ACC112 (cell line): ENCODE measurements around the gene KIF2C.
A peak's percentile ranks its signal among the peaks of the same experiment; 100 is the strongest.
"Not testable (repeated sequence)": the region's sequence is repeated elsewhere in the genome, so short reads cannot be mapped to it uniquely, and the experiment has no call there.

Source experiments
- H2AFZ ChIP-seq: fragments of 200-600 bp; sonication (generic); one replicate; pipeline ENCODE4 v1.6.0; 2017; ENCODE audit warnings: antibody characterized with exemption, low read length; ENCODE audit not compliant: unreplicated experiment
- H3K27ac ChIP-seq: fragments of 200-600 bp; sonication (generic); 2 replicates; pipeline ENCODE4 v1.5.1; 2014; ENCODE audit warnings: low read depth, mild to moderate bottlenecking, antibody characterized with exemption, low read length, moderate library complexity
- H3K27me3 ChIP-seq: fragments of 200-600 bp; sonication (generic); 2 replicates; pipeline ENCODE4 v1.6.1; 2014; ENCODE audit warnings: mild to moderate bottlenecking, antibody characterized with exemption, low read length, moderate library complexity, mixed read lengths; ENCODE audit not compliant: insufficient read depth
- H3K36me3 ChIP-seq: fragments of 200-600 bp; sonication (generic); 2 replicates; pipeline ENCODE4 v1.6.1; 2016; ENCODE audit warnings: mild to moderate bottlenecking, antibody characterized with exemption, low read length, moderate library complexity, mixed read lengths; ENCODE audit not compliant: insufficient read depth
- H3K4me1 ChIP-seq: fragments of 200-600 bp; sonication (generic); one replicate; pipeline ENCODE4 v1.6.1; 2016; ENCODE audit warnings: low read length, mixed read lengths; ENCODE audit not compliant: insufficient read depth, unreplicated experiment, control insufficient read depth
- H3K4me3 ChIP-seq: fragments of 200-600 bp; sonication (generic); 2 replicates; pipeline ENCODE4 v1.5.1; 2014; ENCODE audit warnings: mild to moderate bottlenecking, low read depth, low read length
- H3K79me2 ChIP-seq: fragments of 200-600 bp; sonication (generic); one replicate; pipeline ENCODE4 v1.6.0; 2016; ENCODE audit warnings: low read length; ENCODE audit not compliant: control insufficient read depth, unreplicated experiment, insufficient read depth

The KIF2C gene

GRCh38 chr1:44785029-44785380 lies 45.4 kb downstream of the KIF2C start:
- no peaks in the 10 kb centered on the region for H3K27me3 ChIP-seq
- no peak overlapping the region for H2AFZ ChIP-seq
- no peak overlapping the region for H3K27ac ChIP-seq
- H3K79me2 ChIP-seq, result no peaks in the 10 kb centered on the region
- H3K4me1 ChIP-seq, result peaks cover 12% of the 10 kb centered on the region
- no peak overlapping the region for H3K4me3 ChIP-seq
- no peaks in the 10 kb centered on the region; the same call in 1 of the 2 replicates for H3K36me3 ChIP-seq

DNA sequence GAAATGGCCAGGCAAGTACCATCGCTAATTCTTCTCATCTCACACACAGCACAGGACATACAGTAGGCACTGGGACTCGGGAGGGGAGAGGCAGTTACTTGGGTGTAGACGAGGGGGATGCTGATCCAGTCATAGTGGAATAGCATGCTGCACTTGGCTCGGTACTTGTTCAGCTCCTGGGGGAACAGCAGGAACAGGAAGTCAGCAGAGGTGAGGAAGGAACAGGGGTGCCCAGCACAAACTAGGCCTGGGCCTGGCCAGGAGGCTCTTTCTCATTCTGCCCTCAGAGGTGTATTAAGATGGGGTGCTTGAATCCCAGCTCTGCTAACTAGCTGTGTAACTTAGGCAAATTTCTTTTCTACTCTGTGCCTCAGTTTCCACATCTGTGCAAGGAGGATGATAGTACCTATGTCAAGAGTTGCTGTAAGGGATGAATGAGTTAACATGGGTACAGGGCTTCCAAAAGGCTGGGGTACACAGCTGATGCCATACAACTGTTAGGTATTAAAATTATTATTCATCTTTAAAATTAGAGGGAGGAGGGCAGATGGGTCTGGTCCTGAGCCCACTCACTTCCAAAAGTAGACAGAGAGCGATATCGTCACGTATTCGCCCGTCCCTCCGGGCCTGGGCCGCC lies 46.0 kb downstream of the KIF2C start:
- Histone ChIP-seq H3K4me3 (peak overlapping the region; percentile 72), H3K79me2 (no peaks in the 10 kb centered on the region), H3K27ac (no peak overlapping the region), H3K27me3 (no peaks in the 10 kb centered on the region), H3K4me1 (peaks cover 12% of the 10 kb centered on the region), H3K36me3 (no peaks in the 10 kb centered on the region; the same call in 1 of the 2 replicates), H2AFZ (no peak overlapping the region)

DNA sequence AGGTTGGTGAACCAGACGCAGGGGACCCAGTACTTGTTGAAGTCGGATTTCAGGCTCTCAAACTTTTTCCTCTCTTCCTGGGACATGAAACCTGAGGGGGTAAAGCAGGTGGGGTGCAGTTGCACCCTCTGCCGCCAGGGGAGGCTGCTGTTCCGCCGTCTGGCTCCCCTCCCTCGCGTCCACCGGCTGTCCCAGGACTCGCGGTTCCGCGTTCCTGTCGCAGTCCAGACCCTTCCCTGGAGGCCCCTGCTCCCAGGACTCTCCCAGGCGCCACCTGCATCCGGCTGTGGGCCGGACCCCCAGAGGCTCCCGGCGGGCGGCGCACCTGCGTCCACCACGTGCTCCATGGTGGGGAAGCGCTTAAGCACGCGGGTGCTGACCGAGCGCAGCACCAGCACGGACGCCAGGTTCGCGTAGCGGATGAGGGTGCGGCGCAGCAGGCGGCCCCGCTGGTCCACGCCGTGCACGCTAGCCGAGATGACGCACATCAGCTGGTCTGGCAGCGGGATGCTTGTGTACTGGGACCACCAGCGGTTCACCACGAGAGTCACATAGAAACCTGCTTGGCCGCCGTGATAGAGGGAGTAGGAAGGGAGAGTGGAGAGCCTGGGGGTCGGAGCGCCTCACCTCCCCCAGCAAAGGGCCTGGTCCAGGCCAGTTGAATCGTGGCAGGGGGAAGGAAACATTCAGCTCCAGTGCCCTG lies 46.7 kb downstream of the KIF2C start:
- Histone ChIP-seq H3K4me1 (peaks cover 12% of the 10 kb centered on the region), H3K4me3 (peak overlapping the region; percentile 72), H3K27ac (no peak overlapping the region), H2AFZ (peak overlapping the region; percentile 87), H3K36me3 (no peaks in the 10 kb centered on the region), H3K79me2 (no peaks in the 10 kb centered on the region), H3K27me3 (no peaks in the 10 kb centered on the region)

- no peak overlapping the region for H3K27ac ChIP-seq
- no peak overlapping the region for H3K4me3 ChIP-seq
- H3K27me3 ChIP-seq, result no peaks in the 10 kb centered on the region
- H3K36me3 ChIP-seq, result no peaks in the 10 kb centered on the region
- no peaks in the 10 kb centered on the region for H3K79me2 ChIP-seq
- peaks cover 12% of the 10 kb centered on the region for H3K4me1 ChIP-seq
- H2AFZ ChIP-seq, result no peak overlapping the region
Observed at GRCh38 chr1:44786841-44787426, 47.3 kb downstream of the KIF2C start.

DNA sequence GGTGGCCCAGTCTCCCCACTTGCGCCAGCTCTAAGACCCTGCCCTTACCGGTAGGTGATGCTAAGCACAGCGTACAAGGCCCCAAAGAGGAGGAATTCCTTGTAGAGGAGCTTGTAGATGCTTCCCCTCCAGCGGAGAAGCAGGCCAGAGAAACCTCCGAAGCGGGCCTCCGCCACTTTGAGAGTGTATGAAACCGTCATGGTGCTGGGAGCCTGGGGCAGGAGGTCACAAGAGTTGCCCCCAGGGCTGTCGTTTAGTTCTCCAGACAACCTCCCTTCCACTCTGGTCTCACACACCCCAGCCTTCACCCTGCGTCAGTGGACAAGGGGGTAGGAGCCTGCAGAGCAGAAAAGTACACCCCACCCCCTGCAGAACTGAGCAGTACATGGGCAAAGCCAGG lies 47.9 kb downstream of the KIF2C start:
- no peaks in the 10 kb centered on the region for H3K36me3 ChIP-seq
- H3K27me3 ChIP-seq, result no peaks in the 10 kb centered on the region
- H3K79me2 ChIP-seq, result no peaks in the 10 kb centered on the region
- H3K4me1 ChIP-seq, result peaks cover 12% of the 10 kb centered on the region
- H2AFZ ChIP-seq, result no peak overlapping the region
- no peak overlapping the region for H3K4me3 ChIP-seq
- H3K27ac ChIP-seq, result no peak overlapping the region

DNA sequence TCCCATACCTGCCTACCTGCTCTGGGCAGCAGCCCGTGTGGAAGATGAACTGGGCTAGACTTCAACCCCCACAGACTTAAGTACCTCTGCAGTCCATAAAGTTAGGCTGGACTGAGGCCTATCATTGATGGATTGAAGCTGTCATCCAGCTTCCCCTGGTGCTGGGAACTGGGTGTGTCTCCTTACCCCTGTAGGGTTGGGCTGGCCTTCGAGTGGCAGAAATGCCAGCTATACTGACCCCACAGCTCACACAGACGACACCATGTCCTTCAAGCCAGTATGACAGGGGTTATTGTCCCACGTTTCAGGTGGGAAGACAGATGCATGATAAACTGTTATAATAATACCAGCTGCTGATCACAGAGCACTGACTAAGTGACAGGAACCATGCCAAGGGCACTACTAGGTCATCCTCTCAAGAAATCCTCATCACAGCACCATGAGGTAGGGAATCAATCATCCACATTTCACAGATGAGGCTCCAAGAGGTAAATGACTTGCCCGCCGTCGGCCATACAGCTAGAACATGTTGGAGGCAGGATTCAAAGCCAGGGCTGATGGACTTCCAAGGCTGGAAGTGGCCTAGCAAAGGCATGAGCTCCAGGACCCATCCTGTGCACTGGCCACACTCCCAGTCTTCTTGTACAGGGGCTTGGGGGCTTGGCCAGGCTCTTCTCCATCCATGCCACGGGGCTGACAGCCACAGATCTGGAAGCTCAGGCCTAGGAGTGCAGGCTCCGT lies 48.7 kb downstream of the KIF2C start, which contains the start of gene BEST4:
Gene BEST4, minus strand, starts transcription at position 51 of the 741 bp plus-strand sequence. CDS start 465 bp downstream, outside the sequence.
- no peak within 1 kb of the TSS for H2AFZ ChIP-seq
- H3K27ac ChIP-seq, result no peak within 1 kb of the TSS
- H3K4me3 ChIP-seq, result no peak within 1 kb of the TSS
- H3K79me2 ChIP-seq, result no peaks in the 10 kb centered on the region
- H3K4me1 ChIP-seq, result peaks cover 12% of the 10 kb centered on the region
- H3K27me3 ChIP-seq, result no peaks in the 10 kb centered on the region
- no peaks in the 10 kb centered on the region for H3K36me3 ChIP-seq

- Histone ChIP-seq H3K27ac (no peak overlapping the region), H3K4me3 (no peak overlapping the region), H2AFZ (no peak overlapping the region), H3K79me2 (no peaks in the 10 kb centered on the region), H3K4me1 (no peaks in the 10 kb centered on the region), H3K27me3 (no peaks in the 10 kb centered on the region), H3K36me3 (no peaks in the 10 kb centered on the region)
Observed at GRCh38 chr1:44790968-44791801, 51.5 kb downstream of the KIF2C start.

DNA sequence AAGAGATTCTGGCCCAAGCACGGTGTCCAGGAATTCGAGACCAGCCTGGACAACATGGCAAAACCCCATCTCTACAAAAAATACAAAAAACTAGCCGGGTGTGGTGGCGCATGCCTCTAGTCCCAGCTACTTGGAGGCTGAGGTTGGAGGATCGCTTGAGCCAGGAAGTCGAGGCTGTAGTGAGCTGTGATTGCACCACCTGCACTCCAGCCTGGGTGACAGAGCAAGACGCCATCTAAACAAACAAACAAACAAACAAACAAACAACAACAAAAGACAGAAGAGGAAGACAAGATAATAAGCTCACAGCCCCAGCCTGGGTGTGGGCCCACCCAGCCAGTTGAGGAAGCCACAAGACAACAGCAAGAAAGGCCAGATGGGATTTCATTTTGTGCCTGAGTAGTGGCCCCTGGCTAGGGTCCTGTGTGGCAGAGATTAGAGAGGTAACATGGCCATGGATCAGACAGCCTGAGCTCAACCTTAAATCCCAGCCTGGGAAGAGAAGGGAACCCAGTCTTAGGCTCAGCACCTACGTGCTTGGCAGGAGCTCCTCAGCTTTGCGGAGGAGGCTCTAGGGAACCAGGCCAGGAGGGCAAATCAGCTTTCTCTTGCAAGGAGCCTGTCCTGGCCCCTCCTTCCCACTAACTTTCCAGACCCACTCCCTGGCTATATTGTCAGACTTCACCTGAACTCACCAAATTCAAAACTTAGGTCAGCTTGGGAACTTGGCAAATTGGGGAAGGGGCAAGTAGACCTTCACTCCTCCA lies 53.3 kb downstream of the KIF2C start:
- Histone ChIP-seq H3K27ac (no peak overlapping the region), H3K27me3 (no peaks in the 10 kb centered on the region), H3K4me3 (no peak overlapping the region), H3K4me1 (no peaks in the 10 kb centered on the region), H2AFZ (no peak overlapping the region), H3K36me3 (no peaks in the 10 kb centered on the region), H3K79me2 (no peaks in the 10 kb centered on the region)

DNA sequence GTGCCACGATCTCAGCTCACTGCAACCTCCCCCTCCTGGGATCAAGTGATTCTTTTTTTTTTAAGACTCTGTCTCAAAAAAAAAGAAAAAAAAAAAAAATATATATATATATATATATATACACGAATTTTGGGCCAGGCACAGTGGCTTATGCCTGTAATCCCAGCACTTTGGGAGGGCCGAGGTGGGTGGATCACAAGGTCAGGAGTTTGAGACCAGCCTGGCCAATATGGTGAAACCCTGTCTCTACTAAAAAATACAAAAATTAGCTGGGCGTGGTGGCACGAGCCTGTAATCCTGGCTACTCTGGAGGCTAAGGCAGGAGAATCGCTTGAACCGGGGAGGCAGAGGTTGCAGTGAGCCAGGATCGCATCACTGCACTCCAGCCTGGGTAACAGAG lies 58.2 kb downstream of the KIF2C start:
- H2AFZ ChIP-seq, H3K36me3 ChIP-seq, H3K27me3 ChIP-seq, H3K27ac ChIP-seq, H3K4me3 ChIP-seq: not testable (repeated sequence)
- Histone ChIP-seq H3K79me2 (peaks cover 25% of the 10 kb centered on the region), H3K4me1 (peaks cover 17% of the 10 kb centered on the region)
